OCI-LY3 (cell line): ENCODE measurements around the gene NRG3.

Experiments
- H2AFZ ChIP-seq: fragments of 200-600, 300-600 bp; shearing (Covaris generic); 2 replicates; pipeline ENCODE4 v1.6.0; 2014; ENCODE audit warnings: antibody characterized with exemption, low read depth, low read length
- H3K27ac ChIP-seq: fragments of 200-600, 300-600 bp; sonication (generic); 2 replicates; pipeline ENCODE4 v1.5.1; 2014; ENCODE audit warnings: mild to moderate bottlenecking, low read length, moderate library complexity, mixed read lengths
- H3K27me3 ChIP-seq: fragments of 200-600, 300-600 bp; sonication (generic); 2 replicates; pipeline ENCODE4 v1.6.1; 2014; ENCODE audit warnings: low read depth, low read length, mixed read lengths
- H3K36me3 ChIP-seq: fragments of 200-600, 300-600 bp; sonication (generic); replicated peaks from 2 replicates; pipeline ENCODE3; 2014; ENCODE audit warnings: low read depth, low read length, mixed read lengths
- H3K4me1 ChIP-seq: fragments of 300-600, 200-600 bp; sonication (generic); 2 replicates; pipeline ENCODE4 v1.6.1; 2014; ENCODE audit warnings: low read length, mixed read lengths
- H3K4me2 ChIP-seq: fragments of 200-600, 300-600 bp; sonication (generic); 2 replicates; pipeline ENCODE4 v1.6.1; 2014; ENCODE audit warnings: low read length, mixed read lengths
- H3K4me3 ChIP-seq: fragments of 300-600, 200-600 bp; sonication (generic); 2 replicates; pipeline ENCODE4 v1.5.1; 2014; ENCODE audit warnings: antibody characterized with exemption, mild to moderate bottlenecking, low read length, moderate library complexity
- H3K79me2 ChIP-seq: fragments of 300-600, 200-600 bp; shearing (Covaris generic); 2 replicates; pipeline ENCODE4 v1.6.1; 2014; ENCODE audit warnings: mild to moderate bottlenecking, low read length, mixed read lengths
- H3K9ac ChIP-seq: fragments of 300-600, 200-600 bp; shearing (Covaris generic); 2 replicates; pipeline ENCODE4 v1.6.0; 2014; ENCODE audit warnings: mild to moderate bottlenecking, low read length, moderate library complexity
- H3K9me3 ChIP-seq: fragments of 200-600, 300-600 bp; shearing (Covaris generic); 2 replicates; pipeline ENCODE4 v1.6.1; 2014; ENCODE audit warnings: low read length, mixed read lengths; ENCODE audit not compliant: insufficient read depth
- H4K20me1 ChIP-seq: fragments of 200-600, 300-600 bp; sonication (generic); 2 replicates; pipeline ENCODE4 v1.6.1; 2016; ENCODE audit warnings: low read length, mixed read lengths; ENCODE audit not compliant: insufficient read depth
- EZH2phosphoT487 ChIP-seq: fragments of 200-600 bp; shearing (Covaris generic); IDR thresholded peaks from 2 replicates; pipeline ENCODE4 v1.6.1; 2018; ENCODE audit warnings: antibody characterized with exemption, mixed run types, low read depth
- TF ChIP-seq, protein P1 (sequence below): fragments of 200-600, 300-600 bp; sonication (generic); IDR thresholded peaks from 2 replicates; pipeline ENCODE4 v1.5.1; 2014; ENCODE audit warnings: antibody characterized with exemption, low read length, low read depth

NRG3 gene

DNA sequence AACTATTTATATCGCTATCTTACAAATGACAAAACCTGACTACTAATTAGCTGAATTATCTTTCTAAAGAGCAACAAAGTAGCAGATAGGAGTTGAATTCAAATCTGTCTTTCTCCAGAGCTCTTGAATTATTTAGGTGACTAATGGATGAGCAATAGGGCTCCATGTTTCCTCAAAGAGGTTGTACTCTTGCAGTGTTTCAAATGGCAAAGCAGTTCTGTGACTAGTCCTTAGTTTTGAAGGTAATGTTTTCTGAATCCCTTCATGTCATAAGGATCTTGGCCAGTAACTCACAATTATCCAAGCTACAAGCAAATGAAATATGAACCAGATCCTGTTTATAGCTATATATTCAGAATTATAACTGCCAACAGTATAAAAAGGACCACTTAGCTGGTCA is 999.7 kb downstream of the NRG3 start:
- Histone ChIP-seq H3K79me2 (no peaks in the 10 kb centered on the region), H3K4me3 (no peak overlapping the region), H3K4me1 (no peaks in the 10 kb centered on the region), H4K20me1 (no peaks in the 10 kb centered on the region), H3K27ac (no peak overlapping the region), H3K9me3 (no peaks in the 10 kb centered on the region), H3K36me3 (no peaks in the 10 kb centered on the region), H3K4me2 (no peak overlapping the region), H2AFZ (no peak overlapping the region), H3K27me3 (no peaks in the 10 kb centered on the region), H3K9ac (no peak overlapping the region)
- TF ChIP-seq, protein P1, sequence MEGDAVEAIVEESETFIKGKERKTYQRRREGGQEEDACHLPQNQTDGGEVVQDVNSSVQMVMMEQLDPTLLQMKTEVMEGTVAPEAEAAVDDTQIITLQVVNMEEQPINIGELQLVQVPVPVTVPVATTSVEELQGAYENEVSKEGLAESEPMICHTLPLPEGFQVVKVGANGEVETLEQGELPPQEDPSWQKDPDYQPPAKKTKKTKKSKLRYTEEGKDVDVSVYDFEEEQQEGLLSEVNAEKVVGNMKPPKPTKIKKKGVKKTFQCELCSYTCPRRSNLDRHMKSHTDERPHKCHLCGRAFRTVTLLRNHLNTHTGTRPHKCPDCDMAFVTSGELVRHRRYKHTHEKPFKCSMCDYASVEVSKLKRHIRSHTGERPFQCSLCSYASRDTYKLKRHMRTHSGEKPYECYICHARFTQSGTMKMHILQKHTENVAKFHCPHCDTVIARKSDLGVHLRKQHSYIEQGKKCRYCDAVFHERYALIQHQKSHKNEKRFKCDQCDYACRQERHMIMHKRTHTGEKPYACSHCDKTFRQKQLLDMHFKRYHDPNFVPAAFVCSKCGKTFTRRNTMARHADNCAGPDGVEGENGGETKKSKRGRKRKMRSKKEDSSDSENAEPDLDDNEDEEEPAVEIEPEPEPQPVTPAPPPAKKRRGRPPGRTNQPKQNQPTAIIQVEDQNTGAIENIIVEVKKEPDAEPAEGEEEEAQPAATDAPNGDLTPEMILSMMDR: no peak
- no peak for TF ChIP-seq EZH2phosphoT487

DNA sequence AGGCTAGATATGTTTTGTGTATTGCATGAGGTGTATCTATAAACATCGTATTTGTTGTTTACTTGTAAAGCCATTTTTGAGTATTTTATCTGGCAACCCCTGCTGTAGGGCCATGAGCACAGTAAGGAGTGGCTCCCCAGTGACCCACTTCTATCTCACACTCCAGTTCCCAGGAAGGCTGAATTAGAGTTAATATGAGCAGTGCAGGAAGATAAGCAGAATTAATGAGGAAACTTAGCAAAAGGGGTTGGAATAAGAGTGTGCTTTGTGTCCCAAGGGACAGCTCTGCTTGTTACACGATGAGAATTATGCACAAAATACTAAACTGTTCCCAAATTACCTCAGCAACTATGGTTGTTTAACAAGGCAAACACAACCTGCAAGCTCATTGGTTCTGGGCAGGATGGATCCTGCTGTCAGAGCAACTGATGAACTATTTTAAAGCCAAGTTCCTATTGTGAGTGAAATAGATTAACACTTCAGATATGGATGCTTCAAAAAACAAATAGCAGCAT is 1005.8 kb downstream of the NRG3 start:
- Histone ChIP-seq H4K20me1 (no peaks in the 10 kb centered on the region), H3K79me2 (no peaks in the 10 kb centered on the region), H3K36me3 (no peaks in the 10 kb centered on the region), H3K27ac (no peak overlapping the region), H3K4me3 (no peak overlapping the region), H3K4me2 (no peak overlapping the region), H3K27me3 (no peaks in the 10 kb centered on the region), H2AFZ (no peak overlapping the region), H3K4me1 (no peaks in the 10 kb centered on the region), H3K9ac (no peak overlapping the region), H3K9me3 (no peaks in the 10 kb centered on the region)
- TF ChIP-seq, protein P1: no peak
- TF ChIP-seq EZH2phosphoT487: no peak

DNA sequence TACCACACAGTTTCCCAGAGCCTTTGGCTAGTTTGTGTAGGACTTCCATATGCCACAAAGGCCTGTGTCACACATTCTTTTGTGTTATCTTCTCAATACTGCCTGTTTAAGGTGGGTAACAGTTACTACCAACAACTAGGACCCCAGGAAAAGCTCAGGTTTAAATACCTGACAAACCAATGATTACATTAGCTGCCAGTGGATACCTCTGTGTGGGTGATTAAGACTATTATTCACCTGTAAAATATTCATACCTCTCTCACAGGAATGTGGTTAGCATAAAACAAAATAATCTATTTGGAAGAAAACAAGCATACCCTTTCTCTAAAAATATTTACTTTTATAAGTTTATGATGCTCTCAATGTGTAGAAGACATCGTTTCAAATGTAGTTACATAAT is 1007.7 kb downstream of the NRG3 start:
- H3K9me3 ChIP-seq: no peaks in the 10 kb centered on the region
- no peaks in the 10 kb centered on the region for H4K20me1 ChIP-seq
- H2AFZ ChIP-seq: no peak overlapping the region
- H3K27me3 ChIP-seq: no peaks in the 10 kb centered on the region
- H3K79me2 ChIP-seq: no peaks in the 10 kb centered on the region
- H3K36me3 ChIP-seq: no peaks in the 10 kb centered on the region
- no peak overlapping the region for H3K27ac ChIP-seq
- H3K4me2 ChIP-seq: no peak overlapping the region
- H3K4me3 ChIP-seq: no peak overlapping the region
- no peaks in the 10 kb centered on the region for H3K4me1 ChIP-seq
- no peak overlapping the region for H3K9ac ChIP-seq
- no peak for TF ChIP-seq EZH2phosphoT487
- TF ChIP-seq, protein P1: no peak

DNA sequence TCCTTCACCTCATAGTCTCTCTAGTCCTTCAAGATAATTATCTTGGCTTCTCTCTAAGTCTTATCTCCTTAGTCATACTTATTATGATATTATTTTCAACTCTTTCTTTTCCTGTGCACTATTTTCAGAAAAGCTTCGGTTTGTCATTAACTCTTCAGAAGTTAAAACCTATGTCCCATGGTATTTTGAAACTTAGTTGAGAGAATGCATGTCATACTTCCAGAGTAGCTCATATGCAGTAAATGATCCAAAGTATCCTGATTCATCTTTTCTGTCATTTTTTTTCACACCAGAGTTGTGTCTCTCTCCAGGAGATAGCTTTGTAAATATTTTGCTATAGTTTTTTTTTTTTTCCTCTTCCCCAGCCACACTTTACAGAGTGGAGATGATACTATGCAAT is 1008.6 kb downstream of the NRG3 start:
- Histone ChIP-seq H3K4me2 (no peak overlapping the region), H3K4me3 (no peak overlapping the region), H4K20me1 (no peaks in the 10 kb centered on the region), H3K36me3 (no peaks in the 10 kb centered on the region), H3K79me2 (no peaks in the 10 kb centered on the region), H2AFZ (no peak overlapping the region), H3K9me3 (no peaks in the 10 kb centered on the region), H3K4me1 (no peaks in the 10 kb centered on the region), H3K9ac (no peak overlapping the region), H3K27me3 (no peaks in the 10 kb centered on the region), H3K27ac (no peak overlapping the region)
- TF ChIP-seq, protein P1: no peak
- TF ChIP-seq EZH2phosphoT487: no peak
